Peyer's patch (tissue), 4 donors: ENCODE data around the gene TAP2.

Experiments used
- CTCF ChIP-seq, 6 experiments: fragments of 450-650 bp in 4 of 6; fragments of 200-600 bp in 2 of 6; sonication (generic) in 1 of 6; IDR thresholded peaks; one replicate each; pipeline ENCODE4 v1.5.1; 2017 to 2019; ENCODE audit warnings: antibody characterized with exemption in 6 of 6, mild to moderate bottlenecking in 3 of 6, moderate library complexity in 1 of 6
- POLR2A ChIP-seq, 2 donors: fragments of 450-650 bp; IDR thresholded peaks; one replicate each; pipeline ENCODE4 v1.5.1; 2017; ENCODE audit warnings: antibody characterized with exemption in 2 of 2, mild to moderate bottlenecking in 2 of 2, moderate library complexity in 2 of 2

GRCh38 chr6:32882879-32883250, 44.3 kb upstream of the TAP2 start:
- TF ChIP-seq CTCF (IDR thresholded peaks at IDR 0.05) (no peak), POLR2A (IDR thresholded peaks at IDR 0.05) (no peak)
